ENCODE measurements around the gene EIF4G2.

GRCh38 chr11:10749476-10749875 is 59.2 kb downstream of the EIF4G2 start:
- no peak for TF ChIP-seq CTCF (IDR thresholded peaks at IDR 0.05)
- no peak for TF ChIP-seq EP300 (IDR thresholded peaks at IDR 0.05)

Measured in tibial nerve (tissue), 4 donors.